Subcutaneous abdominal adipose tissue (tissue), 5 donors: Measurements from ENCODE around the gene PILRA.
"Not testable (repeated sequence)": the region's sequence is repeated elsewhere in the genome, so short reads cannot be mapped to it uniquely, and the experiment has no call there.

Experiments
- H3K27ac ChIP-seq: one replicate; pipeline ENCODE4 v1.7.0; 2013; ENCODE audit warnings: low read depth, mild to moderate bottlenecking, inconsistent platforms, low read length, moderate library complexity
- H3K27me3 ChIP-seq, 5 donors: one replicate each; pipeline ENCODE4 v1.7.0; 2013; ENCODE audit warnings: low read length in 5 of 5, inconsistent platforms in 1 of 5; ENCODE audit not compliant: control insufficient read depth in 5 of 5, insufficient read depth in 4 of 5
- H3K36me3 ChIP-seq, 5 donors: one replicate each; pipeline ENCODE4 v1.7.0; 2013; ENCODE audit warnings: low read length in 5 of 5; ENCODE audit not compliant: control insufficient read depth in 5 of 5, insufficient read depth in 5 of 5
- H3K4me1 ChIP-seq, 5 donors: one replicate each; pipeline ENCODE4 v1.7.0; 2013; ENCODE audit warnings: low read length in 5 of 5, mild to moderate bottlenecking in 3 of 5, moderate library complexity in 1 of 5; ENCODE audit not compliant: control insufficient read depth in 5 of 5, insufficient read depth in 5 of 5
- H3K4me3 ChIP-seq, 5 donors: one replicate each; pipeline ENCODE4 v1.7.0; 2013; ENCODE audit warnings: low read length in 5 of 5, low read depth in 1 of 5
- H3K9ac ChIP-seq, 5 donors: one replicate each; pipeline ENCODE4 v1.7.0; 2013; ENCODE audit warnings: low read length in 5 of 5, mild to moderate bottlenecking in 4 of 5, moderate library complexity in 3 of 5
- H3K9me3 ChIP-seq, 5 donors: one replicate each; pipeline ENCODE4 v1.7.0; 2013; ENCODE audit warnings: low read length in 5 of 5; ENCODE audit not compliant: control insufficient read depth in 5 of 5
- donor health status: healthy.
- donor health status: healthy.
- donor health status: healthy.
- donor health status: healthy.
- donor health status: healthy.

Gene PILRA

DNA sequence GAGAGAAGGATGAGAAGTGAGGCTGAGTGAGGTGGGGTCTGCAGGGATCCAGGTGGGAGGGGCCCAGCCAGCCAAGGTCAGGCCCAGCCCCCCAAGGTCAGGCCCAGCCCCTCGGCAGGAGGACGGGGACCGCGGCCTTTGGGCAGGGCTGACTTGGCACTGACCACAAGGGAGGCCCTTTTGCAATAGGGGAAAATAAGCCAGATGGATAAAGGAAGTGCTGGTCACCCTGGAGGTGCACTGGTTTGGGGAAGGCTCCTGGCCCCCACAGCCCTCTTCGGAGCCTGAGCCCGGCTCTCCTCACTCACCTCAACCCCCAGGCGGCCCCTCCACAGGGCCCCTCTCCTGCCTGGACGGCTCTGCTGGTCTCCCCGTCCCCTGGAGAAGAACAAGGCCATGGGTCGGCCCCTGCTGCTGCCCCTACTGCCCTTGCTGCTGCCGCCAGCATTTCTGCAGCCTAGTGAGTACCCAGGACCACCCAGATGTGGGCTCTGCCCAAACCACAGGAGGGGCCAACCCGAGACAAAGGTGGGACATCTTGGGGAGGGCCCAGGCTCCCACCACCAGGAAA, at the start of gene PILRA:
Gene PILRA, plus strand, starts transcription at position 227 of the 571 bp plus-strand sequence. Its CDS starts 170 bp downstream, at position 397.
- Histone ChIP-seq H3K9me3 (no peaks in the 10 kb centered on the region), H3K27ac (no peak within 1 kb of the TSS), H3K4me1 (peaks cover 0 to 53% (median 28%) of the 10 kb centered on the region in 5 donors), H3K36me3 (peaks cover 0 to 6% (median 3%) of the 10 kb centered on the region in 5 donors), H3K4me3 (peak within 1 kb of the TSS in 4 of 5 donors; percentile 11 to 49 (median 24)), H3K27me3 (no peaks in the 10 kb centered on the region), H3K9ac (peak within 1 kb of the TSS in 2 of 5 donors; percentile 33 to 47)

DNA sequence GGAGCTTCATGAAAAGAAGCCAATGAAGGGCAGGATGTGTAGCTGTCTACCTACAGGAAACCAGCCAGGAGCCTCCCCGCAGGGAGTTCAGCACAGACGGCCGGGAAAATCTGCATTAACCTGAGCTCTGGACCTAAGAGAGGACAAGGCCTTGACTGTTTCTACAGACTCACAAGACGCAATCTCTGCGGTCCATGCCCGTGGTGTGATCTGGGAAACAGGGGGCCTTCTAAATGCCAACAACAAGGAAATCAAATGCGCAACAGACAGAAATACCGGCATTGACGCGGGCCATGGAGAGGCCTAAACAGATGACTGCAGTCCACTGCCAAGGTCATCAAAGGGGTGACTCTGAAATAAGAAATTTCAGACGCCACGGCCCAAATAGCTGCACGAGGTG, 49.1 kb upstream of the PILRA start:
- H3K9me3 ChIP-seq, H3K4me1 ChIP-seq, H3K27me3 ChIP-seq, H3K9ac ChIP-seq, H3K4me3 ChIP-seq, H3K27ac ChIP-seq: not testable (repeated sequence)
- H3K36me3 ChIP-seq, result peaks cover 0 to 28% (median 7%) of the 10 kb centered on the region in 5 donors

DNA sequence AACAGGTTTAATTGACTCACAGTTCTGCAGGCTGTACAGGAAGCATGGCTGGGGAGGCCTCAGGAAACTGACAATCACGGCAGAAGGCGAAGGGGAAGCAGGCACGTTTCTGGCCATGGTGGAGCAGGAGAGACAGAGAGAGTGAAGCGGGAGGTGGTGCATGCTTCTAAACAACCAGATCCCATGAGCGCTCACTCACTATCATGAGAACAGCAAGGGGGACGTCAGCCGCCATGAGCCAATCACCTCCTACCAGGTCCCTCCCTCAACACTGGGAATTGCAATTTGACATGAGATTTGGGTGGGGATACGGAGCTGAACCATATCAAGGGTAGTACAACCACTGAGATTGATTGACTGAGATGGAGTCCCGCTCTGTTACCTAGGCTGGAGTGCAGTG, 47.6 kb upstream of the PILRA start:
- H3K9me3 ChIP-seq, H3K27me3 ChIP-seq, H3K9ac ChIP-seq, H3K27ac ChIP-seq, H3K4me3 ChIP-seq, H3K4me1 ChIP-seq: not testable (repeated sequence)
- peaks cover 0 to 23% (median 4%) of the 10 kb centered on the region in 5 donors for H3K36me3 ChIP-seq

DNA sequence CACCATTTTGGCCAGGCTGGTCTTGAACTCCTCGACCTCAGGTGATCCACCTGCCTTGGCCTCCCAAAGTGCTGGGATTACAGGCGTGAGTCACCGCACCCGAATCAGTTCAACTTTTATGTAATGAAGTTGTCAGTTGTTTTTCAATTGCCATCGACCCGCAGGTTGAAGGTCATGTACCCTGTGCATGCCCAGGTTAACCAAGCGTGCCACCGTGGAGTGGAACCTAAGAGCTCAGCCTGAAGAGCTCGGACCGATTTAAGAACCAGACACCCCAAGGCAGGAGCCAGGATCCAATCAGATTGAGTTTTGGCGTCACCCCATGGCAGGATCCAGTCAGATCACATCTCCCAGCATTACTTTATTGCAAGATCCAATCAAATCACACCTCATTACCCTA, 46.4 kb upstream of the PILRA start:
- H3K36me3 ChIP-seq, result peaks cover 0 to 21% (median 3%) of the 10 kb centered on the region in 5 donors
- not testable (repeated sequence) for H3K4me1 ChIP-seq

DNA sequence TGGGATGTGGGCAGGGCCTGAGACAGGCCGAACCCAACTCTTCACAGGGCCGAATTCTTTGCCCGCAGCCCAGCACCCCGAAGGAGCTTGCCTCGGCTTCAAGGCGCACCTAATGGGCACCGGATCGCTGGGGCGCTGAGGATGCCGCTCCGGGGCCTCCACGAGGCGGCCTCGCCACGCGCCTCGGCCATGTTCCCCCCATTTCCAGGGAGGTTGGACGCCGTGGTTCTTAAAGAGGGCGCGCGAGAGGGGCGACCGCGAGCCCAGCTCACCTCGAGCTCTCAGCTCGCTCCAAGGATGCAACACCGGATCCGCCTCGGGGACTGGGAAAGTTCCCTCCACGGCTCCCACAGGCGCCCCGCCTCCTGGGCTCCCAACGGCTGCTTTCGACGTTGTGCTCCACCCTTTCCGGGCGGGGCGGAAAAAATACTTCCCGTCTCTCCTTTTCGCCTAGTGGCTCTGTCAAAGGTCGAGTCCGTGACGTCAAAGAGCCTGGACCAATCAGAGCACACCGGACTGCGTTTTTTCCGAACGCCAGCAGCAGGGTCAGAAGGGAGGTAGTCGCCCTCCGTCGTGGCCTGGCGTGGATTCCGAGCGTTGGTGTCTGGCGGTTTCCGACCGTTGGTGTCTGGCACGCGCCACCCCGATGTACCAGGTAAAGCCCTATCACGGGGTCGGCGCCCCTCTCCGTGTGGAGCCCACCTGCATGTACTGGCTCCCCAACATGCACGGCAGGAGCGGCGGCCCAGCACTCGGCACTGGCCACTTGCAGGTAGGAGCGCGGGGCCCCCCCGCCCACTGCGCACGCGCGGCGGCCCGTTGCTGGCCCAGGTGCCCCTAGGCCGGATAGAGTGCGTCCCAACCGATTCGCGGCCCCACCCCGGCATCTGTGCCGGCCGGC, 37.5 kb upstream of the PILRA start:
- Histone ChIP-seq H3K9ac (peak overlapping the region; percentile 43 to 90 (median 64)), H3K27ac (peak overlapping the region; percentile 83), H3K4me3 (peak overlapping the region in 4 of 5 donors; percentile 74 to 86 (median 79))
- H3K36me3 ChIP-seq, H3K27me3 ChIP-seq, H3K9me3 ChIP-seq, H3K4me1 ChIP-seq: not testable (repeated sequence)

More for the DNA sequence above, 46.4 kb upstream of the PILRA start:
- H3K9ac ChIP-seq, H3K9me3 ChIP-seq, H3K4me3 ChIP-seq, H3K27me3 ChIP-seq, H3K27ac ChIP-seq: not testable (repeated sequence)

DNA sequence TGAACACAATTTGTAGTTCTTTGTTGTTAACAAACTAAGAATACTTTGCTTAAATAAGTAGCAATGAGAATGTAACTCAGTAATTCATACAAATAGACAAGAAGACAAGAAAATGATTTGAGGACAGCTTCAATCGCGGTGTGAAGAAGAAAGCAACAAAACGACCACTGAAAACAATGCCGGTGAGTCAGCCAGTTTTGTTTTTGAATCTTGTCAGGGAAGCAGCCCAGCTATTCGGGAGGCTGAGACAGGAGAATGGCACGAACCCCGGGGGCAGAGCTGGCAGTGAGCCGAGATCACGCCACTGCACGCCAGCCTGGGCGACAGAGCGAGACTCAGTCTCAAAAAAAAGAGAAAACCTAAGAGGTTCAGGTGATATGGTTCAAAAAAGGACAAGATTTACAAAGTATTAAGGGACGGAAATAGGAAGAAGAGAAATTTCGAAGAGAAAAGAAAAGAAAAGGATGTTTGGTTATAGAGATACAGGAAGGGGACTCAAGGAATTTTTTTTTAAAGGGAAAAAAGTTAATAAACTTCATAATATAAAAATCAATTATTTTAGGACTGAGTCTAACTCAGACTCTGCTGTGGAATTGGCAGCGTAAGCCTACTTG, 35.1 kb upstream of the PILRA start:
- not testable (repeated sequence) for H3K4me1 ChIP-seq

DNA sequence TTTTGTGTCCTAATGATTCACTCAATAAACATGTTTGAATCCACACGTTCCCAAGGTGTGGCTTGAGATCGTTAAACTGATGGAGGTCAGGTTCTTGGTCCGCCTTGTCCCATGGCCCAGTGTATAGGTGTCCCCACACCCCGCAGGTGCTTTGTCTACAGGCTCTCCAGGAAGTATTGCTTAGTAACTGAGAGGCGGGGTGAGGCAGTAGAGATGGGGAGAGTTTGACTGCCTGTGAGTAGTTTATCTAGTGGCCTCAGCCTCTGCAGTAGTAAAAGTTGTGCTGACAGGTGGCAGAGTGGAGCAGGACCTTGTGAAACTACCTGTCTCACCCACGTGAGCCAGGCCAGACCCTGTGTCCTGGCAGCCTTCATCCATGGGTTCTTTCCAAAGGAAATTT, 32.0 kb upstream of the PILRA start:
- Histone ChIP-seq H3K4me1 (peaks cover 2 to 16% (median 12%) of the 10 kb centered on the region in 5 donors), H3K36me3 (peaks cover 0 to 24% (median 9%) of the 10 kb centered on the region in 5 donors)
- H3K9ac ChIP-seq, H3K27ac ChIP-seq, H3K9me3 ChIP-seq, H3K4me3 ChIP-seq, H3K27me3 ChIP-seq: not testable (repeated sequence)

More for the DNA sequence above, 35.1 kb upstream of the PILRA start:
- peaks cover 0 to 19% (median 6%) of the 10 kb centered on the region in 5 donors for H3K36me3 ChIP-seq
- not testable (repeated sequence) for H3K9ac ChIP-seq, H3K4me3 ChIP-seq, H3K9me3 ChIP-seq, H3K27ac ChIP-seq, H3K27me3 ChIP-seq

DNA sequence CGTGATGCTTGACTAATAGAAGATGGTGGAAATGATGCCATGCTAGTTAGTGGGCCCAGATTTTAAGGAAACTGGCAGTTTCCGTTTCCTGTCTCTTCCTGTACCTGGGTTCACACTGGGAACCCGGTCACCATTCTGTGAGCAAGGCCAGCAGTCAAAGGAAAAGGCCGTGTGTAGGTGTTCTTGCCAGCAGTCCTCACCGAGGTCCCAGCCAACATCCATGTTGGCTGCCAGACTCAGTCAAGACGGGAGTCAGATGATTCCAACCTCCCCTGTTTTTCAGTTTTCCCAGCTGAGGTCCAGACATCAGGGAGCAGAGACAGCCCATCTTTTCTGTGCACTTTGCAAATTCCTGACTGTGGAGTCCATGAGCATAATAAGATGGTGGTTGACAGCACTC, 30.5 kb upstream of the PILRA start:
- Histone ChIP-seq H3K27ac (no peak overlapping the region), H3K9ac (no peak overlapping the region), H3K4me1 (peaks cover 3 to 20% (median 18%) of the 10 kb centered on the region in 5 donors), H3K4me3 (no peak overlapping the region), H3K36me3 (peaks cover 5 to 39% (median 23%) of the 10 kb centered on the region in 5 donors), H3K27me3 (no peaks in the 10 kb centered on the region), H3K9me3 (no peaks in the 10 kb centered on the region)

DNA sequence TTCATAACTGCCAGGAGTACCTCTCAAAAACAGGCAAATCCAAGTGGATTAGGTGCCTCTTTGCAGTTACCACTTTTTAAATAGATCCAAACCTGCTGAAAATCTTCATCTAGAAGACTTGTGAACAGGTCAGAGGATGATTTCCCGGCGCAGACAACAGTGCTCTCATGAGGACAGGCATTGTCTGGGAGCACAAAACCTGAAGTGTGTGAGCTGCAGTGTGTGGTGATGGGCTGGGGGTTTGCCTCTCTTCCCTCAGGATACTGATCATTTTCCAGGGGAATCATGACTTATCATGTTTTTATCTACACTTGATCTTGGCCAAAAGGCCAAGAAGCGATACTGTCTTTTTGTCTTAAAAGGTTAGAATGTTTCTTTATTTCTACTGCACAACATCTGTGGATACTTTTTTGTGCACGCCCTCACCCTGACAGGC, 29.1 kb upstream of the PILRA start:
- H3K27me3 ChIP-seq, H3K27ac ChIP-seq, H3K4me3 ChIP-seq, H3K9me3 ChIP-seq, H3K9ac ChIP-seq: not testable (repeated sequence)
- peaks cover 5 to 41% (median 26%) of the 10 kb centered on the region in 5 donors for H3K36me3 ChIP-seq
- peaks cover 3 to 24% (median 19%) of the 10 kb centered on the region in 5 donors for H3K4me1 ChIP-seq
